ENCODE results near the gene KRT222.
A peak's percentile ranks its signal among the peaks of the same experiment; 100 is the strongest.

The KRT222 gene

DNA sequence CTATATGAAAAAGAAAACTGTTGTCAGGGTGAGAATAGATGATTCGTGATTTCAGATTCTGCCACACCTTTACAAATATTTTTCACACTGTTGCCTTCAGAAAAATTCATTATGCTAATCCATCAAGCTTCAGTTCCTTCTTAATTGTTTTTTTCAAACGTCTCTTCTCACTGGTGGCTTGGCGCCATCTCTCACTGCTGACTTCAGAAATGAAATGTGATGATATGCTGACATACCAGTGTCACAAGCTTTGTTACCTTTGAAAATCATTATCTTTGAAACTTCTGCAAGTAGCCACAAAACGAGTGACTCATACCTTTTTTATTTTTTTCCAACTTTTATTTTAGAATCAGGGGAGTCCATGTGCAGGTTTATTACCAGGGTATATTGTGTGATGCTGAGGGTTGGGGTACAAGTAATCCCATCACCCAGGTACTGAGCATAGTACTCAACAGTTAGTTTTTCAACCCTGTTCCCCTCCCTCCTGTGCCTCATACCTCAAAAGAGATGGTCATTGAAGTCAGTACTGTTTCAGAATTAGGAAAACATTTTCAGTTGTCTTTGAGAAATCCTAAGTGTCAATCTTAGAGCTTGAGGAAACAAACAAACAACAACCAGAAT lies 14.0 kb upstream of the KRT222 start:
- Histone ChIP-seq H3K27ac (no peak overlapping the region), H3K36me3 (ENCODE audit: insufficient read depth, low read length) (no peaks in the 10 kb centered on the region), H3K4me3 (no peak overlapping the region), H3K9me3 (ENCODE audit: low read depth, low read length) (no peaks in the 10 kb centered on the region), H3K9ac (ENCODE audit: insufficient read length) (no peak overlapping the region)
- DNase-seq (ENCODE audit: low read depth, low spot score): no peak
- TF ChIP-seq FOXP2 (optimal IDR thresholded peaks at IDR 0.05; ENCODE audit: control extremely low read depth, extremely low read length, insufficient read depth) (no peak), POLR2AphosphoS5 (IDR thresholded peaks at IDR 0.05; ENCODE audit: borderline replicate concordance, low read depth, low read length) (no peak), EZH2 (IDR thresholded peaks at IDR 0.05) (no peak)

DNA sequence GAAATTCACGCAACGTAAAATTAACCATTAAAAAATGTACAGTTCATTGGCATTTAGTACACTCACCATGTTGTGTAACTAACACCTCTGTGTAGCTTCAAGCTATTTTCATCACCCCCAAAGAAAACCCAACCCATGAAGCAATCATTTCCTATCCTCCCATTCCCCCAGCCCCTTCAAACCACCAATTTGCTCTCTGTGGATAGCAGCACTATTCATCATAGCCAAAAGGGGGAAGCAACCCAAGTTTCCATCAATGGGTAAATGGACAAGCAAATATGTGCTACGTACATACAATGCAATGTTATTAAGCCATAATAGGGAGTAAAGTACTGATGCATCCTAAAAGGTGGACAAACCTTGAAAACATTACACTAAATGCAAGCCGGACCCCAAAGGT lies 10.9 kb upstream of the KRT222 start:
- TF ChIP-seq EZH2 (IDR thresholded peaks at IDR 0.05): no peak
- TF ChIP-seq FOXP2 (optimal IDR thresholded peaks at IDR 0.05; ENCODE audit: control extremely low read depth, extremely low read length, insufficient read depth): no peak
- no peak for TF ChIP-seq POLR2AphosphoS5 (IDR thresholded peaks at IDR 0.05; ENCODE audit: borderline replicate concordance, low read depth, low read length)

DNA sequence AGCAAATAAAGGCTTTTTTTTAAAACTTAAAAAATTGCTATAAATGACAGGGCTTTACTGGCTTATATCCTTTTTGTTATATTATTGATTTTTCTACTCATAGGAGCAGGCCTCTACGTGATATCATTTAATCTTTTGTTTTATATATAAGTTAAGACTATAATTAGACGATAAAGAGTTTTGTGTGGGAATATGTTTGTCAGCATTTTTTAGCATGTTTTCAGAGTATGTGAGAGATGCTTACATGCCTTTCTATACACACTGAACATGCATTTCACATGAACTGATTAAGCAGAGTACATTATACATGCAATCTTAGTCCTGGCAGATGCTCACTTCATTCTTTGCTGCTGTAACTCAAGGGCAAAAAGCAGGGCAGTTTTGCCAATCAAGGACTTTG lies 7.7 kb upstream of the KRT222 start:
- no peaks in the 10 kb centered on the region for H3K36me3 ChIP-seq (ENCODE audit: insufficient read depth, low read length)

More for the DNA sequence above, 10.9 kb upstream of the KRT222 start:
- Histone ChIP-seq H3K4me3 (no peak overlapping the region), H3K27ac (no peak overlapping the region), H3K9me3 (ENCODE audit: low read depth, low read length) (no peaks in the 10 kb centered on the region), H3K9ac (ENCODE audit: insufficient read length) (no peak overlapping the region), H3K36me3 (ENCODE audit: insufficient read depth, low read length) (no peaks in the 10 kb centered on the region)
- DNase-seq (ENCODE audit: low read depth, low spot score): no peak

DNA sequence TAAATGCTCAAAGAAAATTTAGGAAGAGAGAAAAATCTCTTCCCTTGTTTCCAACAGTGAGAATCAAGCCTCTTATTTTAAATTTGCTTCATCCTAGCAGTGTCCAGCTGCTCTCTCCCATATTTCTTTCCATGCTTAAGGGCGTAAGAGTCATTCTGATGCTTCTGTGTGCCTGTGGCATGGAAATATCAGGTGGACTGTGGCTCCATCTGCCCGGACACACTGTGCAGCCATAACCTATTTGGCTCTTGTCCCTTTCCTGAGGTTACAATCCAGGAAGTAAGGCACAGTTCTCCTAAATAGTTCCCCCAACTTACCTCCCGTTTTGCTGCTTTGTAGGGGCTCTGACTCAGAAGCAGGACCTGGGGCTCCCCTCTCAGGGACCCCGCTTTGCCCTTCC lies 6.3 kb upstream of the KRT222 start:
- Histone ChIP-seq H3K27ac (no peak overlapping the region), H3K9ac (ENCODE audit: insufficient read length) (no peak overlapping the region), H3K4me3 (no peak overlapping the region), H3K36me3 (ENCODE audit: insufficient read depth, low read length) (no peaks in the 10 kb centered on the region), H3K9me3 (ENCODE audit: low read depth, low read length) (no peaks in the 10 kb centered on the region)
- DNase-seq (ENCODE audit: low read depth, low spot score): no peak
- TF ChIP-seq FOXP2 (optimal IDR thresholded peaks at IDR 0.05; ENCODE audit: control extremely low read depth, extremely low read length, insufficient read depth): no peak
- no peak for TF ChIP-seq EZH2 (IDR thresholded peaks at IDR 0.05)
- no peak for TF ChIP-seq POLR2AphosphoS5 (IDR thresholded peaks at IDR 0.05; ENCODE audit: borderline replicate concordance, low read depth, low read length)

More for the DNA sequence above, 7.7 kb upstream of the KRT222 start:
- H3K4me3 ChIP-seq: no peak overlapping the region
- H3K27ac ChIP-seq: no peak overlapping the region
- TF ChIP-seq POLR2AphosphoS5 (IDR thresholded peaks at IDR 0.05; ENCODE audit: borderline replicate concordance, low read depth, low read length) (no peak), FOXP2 (optimal IDR thresholded peaks at IDR 0.05; ENCODE audit: control extremely low read depth, extremely low read length, insufficient read depth) (no peak), EZH2 (IDR thresholded peaks at IDR 0.05) (no peak)
- no peak for DNase-seq (ENCODE audit: low read depth, low spot score)
- H3K9me3 ChIP-seq (ENCODE audit: low read depth, low read length): no peaks in the 10 kb centered on the region
- peak overlapping the region; percentile 28 for H3K9ac ChIP-seq (ENCODE audit: insufficient read length)

DNA sequence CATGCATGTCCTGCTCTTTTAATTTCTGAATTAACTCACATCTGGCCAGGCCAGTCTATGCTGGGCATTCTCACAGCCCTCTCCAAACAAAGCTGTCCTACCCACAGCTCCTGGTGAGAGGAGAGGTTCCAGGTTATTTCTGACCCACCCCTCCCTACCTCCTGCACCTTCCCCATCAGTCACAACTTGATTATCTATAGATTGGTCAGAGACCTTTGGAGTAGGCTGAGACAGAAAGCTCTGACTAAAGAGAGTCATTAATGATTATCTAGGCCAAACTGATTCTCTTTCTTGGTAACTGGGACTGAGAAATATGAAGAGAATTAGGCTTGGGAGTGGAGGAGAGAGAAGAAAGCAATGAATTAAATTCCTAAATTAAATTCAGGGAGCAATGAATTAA lies 1.4 kb upstream of the KRT222 start:
- no peak for DNase-seq (ENCODE audit: low read depth, low spot score)
- H3K36me3 ChIP-seq (ENCODE audit: insufficient read depth, low read length): no peaks in the 10 kb centered on the region
- no peak for TF ChIP-seq POLR2AphosphoS5 (IDR thresholded peaks at IDR 0.05; ENCODE audit: borderline replicate concordance, low read depth, low read length)
- no peak for TF ChIP-seq EZH2 (IDR thresholded peaks at IDR 0.05)
- no peak overlapping the region for H3K9ac ChIP-seq (ENCODE audit: insufficient read length)
- no peaks in the 10 kb centered on the region for H3K9me3 ChIP-seq (ENCODE audit: low read depth, low read length)
- no peak overlapping the region for H3K4me3 ChIP-seq
- no peak overlapping the region for H3K27ac ChIP-seq

DNA sequence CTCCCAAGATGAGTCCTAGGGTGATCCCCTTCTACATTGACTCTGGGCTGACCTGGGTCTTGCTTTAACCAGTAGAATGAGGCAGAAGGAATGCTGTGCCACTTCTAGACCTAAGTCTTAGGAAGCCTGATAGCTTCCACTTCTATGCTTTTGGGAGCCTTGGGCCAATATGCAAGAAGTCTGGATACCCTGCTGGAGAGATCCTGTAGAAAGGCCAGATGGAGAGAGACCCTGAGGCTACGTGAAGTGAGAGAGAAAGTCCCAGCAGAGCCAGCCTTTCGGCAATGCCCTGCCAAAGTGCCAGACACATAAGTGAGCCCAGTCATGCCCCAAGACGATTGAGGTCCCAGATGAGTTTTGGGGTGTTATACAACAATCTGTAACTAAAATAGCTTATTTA lies 1.7 kb downstream of the KRT222 start:
- Histone ChIP-seq H3K27ac (no peak overlapping the region), H3K9ac (ENCODE audit: insufficient read length) (no peak overlapping the region), H3K36me3 (ENCODE audit: insufficient read depth, low read length) (no peaks in the 10 kb centered on the region), H3K4me3 (no peak overlapping the region), H3K9me3 (ENCODE audit: low read depth, low read length) (no peaks in the 10 kb centered on the region)
- no peak for TF ChIP-seq EZH2 (IDR thresholded peaks at IDR 0.05)
- TF ChIP-seq POLR2AphosphoS5 (IDR thresholded peaks at IDR 0.05; ENCODE audit: borderline replicate concordance, low read depth, low read length): no peak
- no peak for TF ChIP-seq FOXP2 (optimal IDR thresholded peaks at IDR 0.05; ENCODE audit: control extremely low read depth, extremely low read length, insufficient read depth)
- DNase-seq (ENCODE audit: low read depth, low spot score): no peak

DNA sequence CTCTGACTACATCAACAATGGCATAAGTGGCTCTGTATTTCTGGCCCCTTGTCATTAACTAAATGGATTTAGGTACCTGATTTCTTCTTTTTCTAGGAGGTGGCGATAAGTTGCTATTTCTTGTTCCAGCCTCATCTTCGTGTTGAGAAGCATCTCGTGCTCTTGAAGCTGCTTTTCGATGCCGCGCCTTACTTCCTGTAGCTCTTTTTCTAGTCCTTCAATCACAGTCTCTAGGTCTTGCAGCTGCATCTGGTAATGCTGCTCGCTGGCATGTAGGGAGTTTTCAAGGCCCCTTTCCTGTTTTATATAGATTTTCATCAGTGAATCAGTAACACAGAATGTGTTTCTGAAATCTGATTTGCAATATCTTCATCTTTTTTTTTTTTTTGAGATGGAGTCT lies 5.1 kb downstream of the KRT222 start:
- no peaks in the 10 kb centered on the region for H3K9me3 ChIP-seq (ENCODE audit: low read depth, low read length)
- H3K4me3 ChIP-seq: no peak overlapping the region
- H3K27ac ChIP-seq: no peak overlapping the region
- H3K9ac ChIP-seq (ENCODE audit: insufficient read length): no peak overlapping the region
- TF ChIP-seq POLR2AphosphoS5 (IDR thresholded peaks at IDR 0.05; ENCODE audit: borderline replicate concordance, low read depth, low read length) (no peak), EZH2 (IDR thresholded peaks at IDR 0.05) (no peak), FOXP2 (optimal IDR thresholded peaks at IDR 0.05; ENCODE audit: control extremely low read depth, extremely low read length, insufficient read depth) (no peak)
- no peaks in the 10 kb centered on the region for H3K36me3 ChIP-seq (ENCODE audit: insufficient read depth, low read length)
- no peak for DNase-seq (ENCODE audit: low read depth, low spot score)

DNA sequence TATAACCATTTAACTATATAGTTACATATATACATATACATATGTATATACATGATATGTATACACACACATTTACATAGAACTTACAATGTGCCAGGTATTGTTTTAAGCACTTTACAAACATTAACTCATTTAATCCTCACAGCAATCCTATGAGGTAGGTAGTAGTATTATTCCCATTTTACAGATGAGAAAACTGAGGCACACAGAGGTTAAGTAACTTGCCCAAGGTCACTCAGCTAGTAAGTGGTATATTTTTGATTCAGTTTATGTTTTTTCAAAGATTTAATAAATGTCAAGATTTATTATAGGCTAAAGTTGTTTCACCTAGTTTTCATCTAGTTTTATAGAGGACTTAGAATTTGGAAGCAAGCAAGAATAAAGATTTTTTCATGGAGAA lies 6.6 kb downstream of the KRT222 start:
- no peak for DNase-seq (ENCODE audit: low read depth, low spot score)
- Histone ChIP-seq H3K9me3 (ENCODE audit: low read depth, low read length) (no peaks in the 10 kb centered on the region), H3K9ac (ENCODE audit: insufficient read length) (no peak overlapping the region), H3K4me3 (no peak overlapping the region), H3K36me3 (ENCODE audit: insufficient read depth, low read length) (no peaks in the 10 kb centered on the region), H3K27ac (no peak overlapping the region)
- TF ChIP-seq EZH2 (IDR thresholded peaks at IDR 0.05) (no peak), FOXP2 (optimal IDR thresholded peaks at IDR 0.05; ENCODE audit: control extremely low read depth, extremely low read length, insufficient read depth) (no peak), POLR2AphosphoS5 (IDR thresholded peaks at IDR 0.05; ENCODE audit: borderline replicate concordance, low read depth, low read length) (no peak)

DNA sequence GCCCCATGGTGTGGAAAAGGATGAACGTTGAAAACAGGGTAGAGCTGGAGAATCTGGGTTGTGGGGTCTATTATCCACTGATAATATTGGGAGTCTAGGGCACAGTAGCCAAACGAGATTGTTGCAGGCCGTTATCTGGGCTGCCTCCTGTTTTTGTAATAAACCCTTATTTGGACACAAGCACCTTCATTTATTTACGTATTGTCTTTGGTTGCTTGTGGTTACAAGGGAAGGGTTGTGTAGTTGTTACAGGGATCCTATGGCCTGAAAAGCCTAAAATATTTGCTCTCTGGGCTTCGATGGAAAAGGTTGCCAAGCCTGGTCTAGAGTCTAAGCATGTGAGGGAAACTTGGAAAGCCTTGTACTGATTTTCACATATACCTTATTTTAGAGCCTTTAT lies 13.0 kb downstream of the KRT222 start:
- TF ChIP-seq POLR2AphosphoS5 (IDR thresholded peaks at IDR 0.05; ENCODE audit: borderline replicate concordance, low read depth, low read length): no peak
- Histone ChIP-seq H3K36me3 (ENCODE audit: insufficient read depth, low read length) (no peaks in the 10 kb centered on the region), H3K4me3 (no peak overlapping the region), H3K9ac (ENCODE audit: insufficient read length) (no peak overlapping the region), H3K9me3 (ENCODE audit: low read depth, low read length) (no peaks in the 10 kb centered on the region), H3K27ac (0 out of 2 replicates have a peak overlapping the region, but pooled peaks have one; percentile 26)
- no peak for DNase-seq (ENCODE audit: low read depth, low spot score)

Measured in SK-N-MC (cell line).